PFSK-1 (cell line): ENCODE measurements around the gene STIL.

Experiments used
- FOXP2 ChIP-seq: optimal IDR thresholded peaks from 2 replicates; pipeline ENCODE3; 2011; ENCODE audit warnings: borderline replicate concordance, control low read depth, inconsistent platforms; ENCODE audit not compliant: insufficient read depth; ENCODE audit errors: extremely low read length, extremely low read depth
- POLR2AphosphoS5 ChIP-seq: IDR thresholded peaks from 2 replicates; pipeline ENCODE4 v1.6.1; 2012; ENCODE audit warnings: low read depth, mild to moderate bottlenecking, control low read depth, low read length, moderate library complexity
- REST ChIP-seq, 2 experiments: IDR thresholded peaks; 2 replicates each; pipeline versions ENCODE4 v1.6.1 to v1.8.0; 2011 to 2012; ENCODE audit warnings: low read depth in 2 of 2, low read length in 2 of 2, control low read depth in 1 of 2, inconsistent platforms in 1 of 2, mild to moderate bottlenecking in 1 of 2, moderate library complexity in 1 of 2; ENCODE audit not compliant: insufficient read depth in 1 of 2
- SIN3A ChIP-seq: IDR thresholded peaks from 2 replicates; pipeline ENCODE4 v1.6.1; 2012; ENCODE audit warnings: mild to moderate bottlenecking, low read length, moderate library complexity, borderline replicate concordance; ENCODE audit not compliant: insufficient read depth
- TAF1 ChIP-seq: IDR thresholded peaks from 2 replicates; pipeline ENCODE4 v1.6.1; 2012; ENCODE audit warnings: low read length, control low read depth, borderline replicate concordance; ENCODE audit not compliant: insufficient read depth

Gene STIL

GRCh38 chr1:47243910-47244309, 70.0 kb downstream of the STIL start:
- TF ChIP-seq FOXP2 (no peak), SIN3A (no peak), POLR2AphosphoS5 (no peak), REST (IDR thresholded peaks at IDR 0.05; ENCODE audit: insufficient read depth in 1 of 2, low read depth in 2 of 2, low read length in 2 of 2) (no peak), TAF1 (no peak)

GRCh38 chr1:47241114-47242113, 72.5 kb downstream of the STIL start:
- TF ChIP-seq POLR2AphosphoS5 (no peak), SIN3A (no peak), TAF1 (no peak), REST (IDR thresholded peaks at IDR 0.05; ENCODE audit: insufficient read depth in 1 of 2, low read depth in 2 of 2, low read length in 2 of 2) (no peak), FOXP2 (no peak)

- TF ChIP-seq FOXP2 (no peak), TAF1 (no peak), POLR2AphosphoS5 (no peak), REST (IDR thresholded peaks at IDR 0.05; ENCODE audit: insufficient read depth in 1 of 2, low read depth in 2 of 2, low read length in 2 of 2) (no peak), SIN3A (no peak)
These were observed 74.9 kb downstream of the STIL start for GRCh38 chr1:47238935-47239592.

- no peak for TF ChIP-seq SIN3A
- TF ChIP-seq TAF1 = no peak
- no peak for TF ChIP-seq FOXP2
- TF ChIP-seq POLR2AphosphoS5 = no peak
- TF ChIP-seq REST (IDR thresholded peaks at IDR 0.05; ENCODE audit: insufficient read depth in 1 of 2, low read depth in 2 of 2, low read length in 2 of 2) = no peak
These were observed 78.1 kb downstream of the STIL start for GRCh38 chr1:47235806-47236205.
